Lower leg skin (tissue), 3 donors: ENCODE measurements around the gene IL17RA.

Experiments used
- CTCF ChIP-seq, 3 donors: fragments of 450-650 bp; IDR thresholded peaks; one replicate each; pipeline ENCODE4 v1.5.1; 2016; ENCODE audit warnings: antibody characterized with exemption in 3 of 3, mild to moderate bottlenecking in 3 of 3, moderate library complexity in 2 of 3
- POLR2A ChIP-seq, 2 donors: fragments of 450-650 bp; IDR thresholded peaks; one replicate each; pipeline ENCODE4 v1.6.1; 2016 to 2017; ENCODE audit warnings: antibody characterized with exemption in 2 of 2, mild to moderate bottlenecking in 1 of 2, moderate library complexity in 1 of 2

DNA sequence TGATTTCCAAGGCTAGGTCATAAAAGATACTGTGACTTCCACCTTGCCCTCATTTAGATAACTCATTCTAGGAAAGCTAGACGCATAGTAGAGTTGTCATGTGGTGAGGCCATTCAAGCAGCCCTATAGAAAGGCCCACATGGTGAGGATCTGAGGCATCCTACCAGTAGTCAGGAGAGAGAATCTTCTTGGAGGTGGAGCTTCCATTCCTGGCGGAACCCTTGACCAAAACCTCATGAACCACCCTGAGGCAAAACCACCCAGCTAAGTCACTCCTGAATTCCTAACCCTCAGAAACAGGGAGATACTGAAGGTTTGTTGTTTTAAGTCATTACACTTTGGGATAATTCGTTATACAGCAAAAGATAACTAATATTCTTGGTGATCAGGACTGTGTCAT lies 77.2 kb downstream of the IL17RA start:
- TF ChIP-seq POLR2A (IDR thresholded peaks at IDR 0.05) (no peak), CTCF (IDR thresholded peaks at IDR 0.05) (no peak)
